ENCODE data around the gene RABGAP1L.

The RABGAP1L gene

GRCh38 chr1:174740249-174740968 is 581.1 kb downstream of the RABGAP1L start:
- no peaks in the 10 kb centered on the region for H3K4me1 ChIP-seq
- no peak overlapping the region for H3K4me2 ChIP-seq (ENCODE audit: low read length)
- H3K79me2 ChIP-seq, result no peaks in the 10 kb centered on the region
- TF ChIP-seq CTCF (IDR thresholded peaks at IDR 0.05), result no peak
- H3K9me3 ChIP-seq (ENCODE audit: control insufficient read depth, low read length), result no peaks in the 10 kb centered on the region
- H3K27ac ChIP-seq, result no peak overlapping the region
- no peaks in the 10 kb centered on the region for H3K36me3 ChIP-seq (ENCODE audit: control insufficient read depth, insufficient read depth, low read length)
- H3K9ac ChIP-seq, result no peak overlapping the region
- no peak overlapping the region for H3K4me3 ChIP-seq (ENCODE audit: low read depth, low read length)
- no peak overlapping the region for H2AFZ ChIP-seq
- no peaks in the 10 kb centered on the region for H3K27me3 ChIP-seq (ENCODE audit: control insufficient read depth, insufficient read depth, low read length)

- Histone ChIP-seq H3K79me2 (no peaks in the 10 kb centered on the region), H3K4me1 (no peaks in the 10 kb centered on the region), H3K4me2 (ENCODE audit: low read length) (no peak overlapping the region), H3K9me3 (ENCODE audit: control insufficient read depth, low read length) (no peaks in the 10 kb centered on the region), H3K9ac (no peak overlapping the region), H3K36me3 (ENCODE audit: control insufficient read depth, insufficient read depth, low read length) (no peaks in the 10 kb centered on the region), H3K27ac (no peak overlapping the region), H2AFZ (no peak overlapping the region), H3K4me3 (ENCODE audit: low read depth, low read length) (no peak overlapping the region), H3K27me3 (ENCODE audit: control insufficient read depth, insufficient read depth, low read length) (no peaks in the 10 kb centered on the region)
- no peak for TF ChIP-seq CTCF (IDR thresholded peaks at IDR 0.05)
Measured at GRCh38 chr1:174742805-174743653, 583.7 kb downstream of the RABGAP1L start.

DNA sequence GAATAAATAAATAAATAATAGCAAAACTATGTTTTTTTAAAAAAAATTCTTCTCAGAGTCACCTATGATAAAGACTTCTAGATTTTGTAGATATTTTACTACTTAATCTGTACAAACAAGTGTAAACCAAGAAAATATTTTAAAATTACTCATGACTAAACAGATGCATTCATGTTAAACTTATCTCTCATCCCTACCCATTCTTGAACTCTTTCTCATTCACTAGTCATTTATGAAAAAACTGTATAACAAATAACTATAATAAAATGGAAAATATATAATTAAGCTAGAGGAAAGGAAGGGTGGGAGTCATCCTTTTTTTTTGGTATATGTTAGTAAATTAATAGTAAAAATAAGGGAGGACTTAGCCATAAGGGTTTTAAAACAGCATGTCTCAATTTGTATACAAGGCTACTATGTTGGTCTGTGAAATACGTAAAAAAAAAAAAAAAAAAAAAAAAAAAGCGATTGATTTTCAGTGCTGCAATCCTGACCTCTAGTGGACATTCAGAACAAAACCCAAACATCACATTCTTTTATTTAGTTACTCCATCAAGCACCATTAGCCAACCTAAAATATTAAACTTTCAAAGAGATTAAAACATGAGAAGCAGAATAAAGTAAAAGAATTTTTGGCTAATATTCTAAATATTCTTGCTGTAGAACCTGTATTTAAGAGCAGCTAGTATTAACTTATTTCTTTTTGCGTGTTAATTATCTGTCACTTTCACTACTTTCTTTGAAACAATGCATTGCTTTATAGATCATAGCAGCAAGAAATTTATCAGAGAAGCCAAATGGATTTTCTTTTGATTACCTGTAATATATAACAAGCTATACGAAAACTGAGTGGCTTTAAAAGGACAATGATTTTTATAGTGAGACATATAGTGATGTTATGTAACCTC is 584.6 kb downstream of the RABGAP1L start:
- no peak overlapping the region for H3K27ac ChIP-seq
- no peaks in the 10 kb centered on the region for H3K79me2 ChIP-seq
- H2AFZ ChIP-seq, result no peak overlapping the region
- H3K9ac ChIP-seq, result no peak overlapping the region
- H3K27me3 ChIP-seq (ENCODE audit: control insufficient read depth, insufficient read depth, low read length), result no peaks in the 10 kb centered on the region
- H3K36me3 ChIP-seq (ENCODE audit: control insufficient read depth, insufficient read depth, low read length), result no peaks in the 10 kb centered on the region
- no peaks in the 10 kb centered on the region for H3K9me3 ChIP-seq (ENCODE audit: control insufficient read depth, low read length)
- H3K4me3 ChIP-seq (ENCODE audit: low read depth, low read length), result no peak overlapping the region
- H3K4me2 ChIP-seq (ENCODE audit: low read length), result no peak overlapping the region
- peak; percentile 37 for TF ChIP-seq CTCF (IDR thresholded peaks at IDR 0.05)
- H3K4me1 ChIP-seq, result no peaks in the 10 kb centered on the region

DNA sequence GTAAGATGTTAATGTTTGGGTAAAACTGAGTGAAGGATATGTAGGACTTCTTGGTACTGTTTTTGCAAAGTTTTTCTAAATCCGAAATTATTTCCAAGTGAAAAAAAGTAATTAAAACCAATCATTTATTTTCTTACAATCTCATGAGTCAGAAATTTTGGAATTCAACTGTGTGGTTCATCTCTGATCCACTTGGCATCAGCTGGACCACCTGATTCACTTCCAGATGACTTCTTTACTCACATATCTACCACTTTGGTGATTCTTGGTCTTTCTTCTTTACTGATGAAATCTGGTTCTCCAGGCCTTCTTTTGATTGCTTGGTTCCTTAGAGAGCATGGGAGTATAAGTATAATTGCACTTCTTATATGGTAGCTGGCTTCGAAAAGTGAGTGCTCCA is 585.6 kb downstream of the RABGAP1L start:
- no peaks in the 10 kb centered on the region for H3K9me3 ChIP-seq (ENCODE audit: control insufficient read depth, low read length)
- no peaks in the 10 kb centered on the region for H3K79me2 ChIP-seq
- H2AFZ ChIP-seq, result no peak overlapping the region
- no peaks in the 10 kb centered on the region for H3K36me3 ChIP-seq (ENCODE audit: control insufficient read depth, insufficient read depth, low read length)
- H3K4me2 ChIP-seq (ENCODE audit: low read length), result no peak overlapping the region
- no peaks in the 10 kb centered on the region for H3K4me1 ChIP-seq
- no peaks in the 10 kb centered on the region for H3K27me3 ChIP-seq (ENCODE audit: control insufficient read depth, insufficient read depth, low read length)
- H3K27ac ChIP-seq, result no peak overlapping the region
- no peak for TF ChIP-seq CTCF (IDR thresholded peaks at IDR 0.05)
- no peak overlapping the region for H3K4me3 ChIP-seq (ENCODE audit: low read depth, low read length)
- no peak overlapping the region for H3K9ac ChIP-seq
